ENCODE results near the gene MIF4GD.

Gene MIF4GD

DNA sequence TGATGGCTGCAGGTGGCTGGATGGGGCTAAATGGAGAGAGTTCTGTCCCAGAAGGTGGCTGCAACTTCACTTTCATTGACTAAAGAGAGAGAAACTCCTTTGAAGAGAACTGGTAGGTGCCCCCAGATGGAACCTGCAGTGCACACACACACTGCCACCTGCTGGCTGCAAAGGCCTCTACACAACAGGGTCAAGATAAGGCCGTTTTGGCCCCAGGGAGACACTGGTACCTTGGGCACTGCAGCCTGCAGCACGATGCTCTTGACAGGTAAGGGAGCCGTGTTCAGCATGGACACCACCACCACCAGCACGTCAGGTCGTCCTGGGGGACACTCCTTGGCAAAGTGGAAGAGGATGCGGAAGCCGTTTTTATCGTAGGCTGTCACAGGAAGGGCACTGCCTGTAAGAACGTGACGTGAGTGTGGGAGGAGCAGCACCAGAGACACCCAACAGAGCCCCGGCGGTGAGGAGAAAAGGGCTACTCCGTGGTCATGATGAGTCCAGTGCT lies 32.3 kb downstream of the MIF4GD start:
- DNase-seq (ENCODE audit: insufficient read length, low spot score) (peak; percentile 81), FAIRE-seq (peak; percentile 87)
- no peak for TF ChIP-seq TAF1 (IDR thresholded peaks at IDR 0.05; ENCODE audit: low read depth, low read length)
- TF ChIP-seq POLR2AphosphoS5 (IDR thresholded peaks at IDR 0.05; ENCODE audit: low read depth, low read length), result peak; percentile 29; the same call in 1 of the 2 replicates
- no peak for TF ChIP-seq PAX5 (IDR thresholded peaks at IDR 0.05; ENCODE audit: insufficient read depth, low read length, severe bottlenecking)

DNA sequence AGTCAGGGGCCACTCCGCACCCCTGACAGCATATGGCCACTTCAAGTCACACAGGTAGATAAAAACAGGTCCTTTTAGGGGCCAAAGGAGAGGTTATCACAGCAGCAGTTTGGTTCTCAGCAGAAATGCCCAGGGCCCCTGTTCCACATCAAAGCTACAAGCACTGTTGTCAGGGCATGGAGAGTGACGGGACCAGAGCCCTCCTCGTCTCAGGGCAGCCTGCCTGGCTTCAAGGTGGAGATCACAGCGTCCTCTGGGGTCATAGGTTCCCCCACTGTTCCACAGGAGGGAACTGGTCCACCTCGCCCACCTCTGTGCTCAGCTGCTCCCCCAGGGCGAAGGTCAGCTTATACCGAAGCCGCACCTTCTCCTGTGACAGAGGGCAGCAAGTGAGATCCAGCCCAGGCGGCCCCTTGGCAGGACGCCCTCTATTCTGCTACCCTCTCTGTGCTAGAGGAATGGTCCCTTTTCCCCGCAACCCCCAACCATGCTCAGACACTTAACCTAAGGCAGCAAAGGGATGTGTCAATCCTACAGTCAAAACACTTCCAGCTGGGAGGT lies 32.9 kb downstream of the MIF4GD start:
- TF ChIP-seq POLR2A (IDR thresholded peaks at IDR 0.05; ENCODE audit: low read depth, low read length) (peak; percentile 51; the same call in 1 of the 2 replicates), SPI1 (IDR thresholded peaks at IDR 0.05; ENCODE audit: low read depth, low read length) (no peak), PAX5 (IDR thresholded peaks at IDR 0.05; ENCODE audit: insufficient read depth, low read length, severe bottlenecking) (no peak), POLR2AphosphoS5 (IDR thresholded peaks at IDR 0.05; ENCODE audit: low read depth, low read length) (no peak), TAF1 (IDR thresholded peaks at IDR 0.05; ENCODE audit: low read depth, low read length) (no peak), POU2F2 (IDR thresholded peaks at IDR 0.05; ENCODE audit: low read depth, low read length) (no peak)
- DNase-seq (ENCODE audit: insufficient read length, low spot score) (no peak), FAIRE-seq (no peak)

DNA sequence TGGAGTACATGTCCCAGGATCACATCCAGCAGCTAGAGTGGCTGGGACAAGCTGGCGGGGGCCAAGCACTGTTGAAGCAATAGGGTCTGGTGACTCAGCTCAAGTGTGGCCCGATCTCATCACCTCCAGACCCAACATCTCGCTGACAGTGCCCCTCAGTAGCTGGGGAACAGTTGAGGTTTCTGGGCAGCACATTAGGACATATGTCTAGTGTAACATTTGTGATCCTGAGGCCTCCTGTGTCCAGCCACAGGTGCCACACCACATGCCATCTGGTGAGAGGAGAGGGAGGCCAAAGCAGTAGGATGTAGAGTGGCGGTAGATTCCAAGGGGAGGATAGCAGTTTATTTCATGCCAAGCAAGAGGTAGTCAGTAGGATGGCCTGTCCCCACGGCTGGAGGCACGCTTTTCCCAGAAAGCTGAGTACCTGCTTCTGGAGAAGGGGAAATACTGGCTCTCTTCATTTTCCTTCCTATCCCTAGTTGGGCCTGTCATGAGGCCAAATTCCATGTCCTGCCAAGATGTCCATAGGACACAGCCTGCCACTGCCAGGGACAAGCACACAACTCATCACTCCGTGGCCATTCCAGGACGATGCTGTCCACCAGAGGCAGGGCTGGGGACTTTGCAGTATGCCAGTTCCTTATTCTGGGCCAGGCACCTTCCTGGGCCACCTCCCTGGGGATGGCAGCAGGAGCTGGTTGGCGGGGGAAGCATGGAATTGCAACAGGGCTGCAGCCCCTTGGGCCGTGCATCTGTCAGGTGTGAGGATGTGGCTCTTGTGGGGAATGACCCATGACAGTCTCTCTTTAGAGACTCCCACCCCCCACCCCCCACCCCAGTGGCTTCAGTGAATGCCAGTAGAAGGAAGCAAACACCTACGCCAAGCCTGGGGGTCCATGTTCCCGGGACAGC lies 33.7 kb downstream of the MIF4GD start:
- FAIRE-seq (no peak), DNase-seq (ENCODE audit: insufficient read length, low spot score) (no peak)
- no peak for TF ChIP-seq PAX5 (IDR thresholded peaks at IDR 0.05; ENCODE audit: insufficient read depth, low read length, severe bottlenecking)
- no peak for TF ChIP-seq POLR2A (IDR thresholded peaks at IDR 0.05; ENCODE audit: low read depth, low read length)
- peak; percentile 35; the same call in 1 of the 2 replicates for TF ChIP-seq POLR2AphosphoS5 (IDR thresholded peaks at IDR 0.05; ENCODE audit: low read depth, low read length)
- TF ChIP-seq TAF1 (IDR thresholded peaks at IDR 0.05; ENCODE audit: low read depth, low read length), result no peak
- TF ChIP-seq SPI1 (IDR thresholded peaks at IDR 0.05; ENCODE audit: low read depth, low read length), result peak; percentile 9; the same call in 1 of the 2 replicates
- no peak for TF ChIP-seq POU2F2 (IDR thresholded peaks at IDR 0.05; ENCODE audit: low read depth, low read length)

DNA sequence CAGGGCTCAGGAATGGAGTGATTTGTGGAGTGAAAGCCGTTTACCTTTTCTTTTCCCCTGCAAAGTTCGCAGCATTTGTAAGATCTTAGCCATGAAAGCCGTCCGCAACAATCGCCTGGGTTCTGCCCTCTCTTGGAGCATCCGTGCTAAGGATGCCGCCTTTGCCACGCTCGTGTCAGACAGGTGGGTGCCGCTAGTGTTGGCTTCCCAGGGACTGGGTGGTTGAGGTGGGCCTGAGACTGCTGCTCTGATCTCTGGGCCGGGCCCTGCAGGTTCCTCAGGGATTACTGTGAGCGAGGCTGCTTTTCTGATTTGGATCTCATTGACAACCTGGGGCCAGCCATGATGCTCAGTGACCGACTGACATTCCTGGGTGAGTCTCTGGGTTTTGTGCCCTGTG lies 38.2 kb downstream of the MIF4GD start:
- FAIRE-seq (no peak), DNase-seq (ENCODE audit: insufficient read length, low spot score) (no peak)
- TF ChIP-seq POU2F2 (IDR thresholded peaks at IDR 0.05; ENCODE audit: low read depth, low read length), result no peak
- TF ChIP-seq SPI1 (IDR thresholded peaks at IDR 0.05; ENCODE audit: low read depth, low read length), result no peak
- no peak for TF ChIP-seq POLR2AphosphoS5 (IDR thresholded peaks at IDR 0.05; ENCODE audit: low read depth, low read length)
- no peak for TF ChIP-seq POLR2A (IDR thresholded peaks at IDR 0.05; ENCODE audit: low read depth, low read length)
- TF ChIP-seq PAX5 (IDR thresholded peaks at IDR 0.05; ENCODE audit: insufficient read depth, low read length, severe bottlenecking), result no peak
- no peak for TF ChIP-seq TAF1 (IDR thresholded peaks at IDR 0.05; ENCODE audit: low read depth, low read length)

DNA sequence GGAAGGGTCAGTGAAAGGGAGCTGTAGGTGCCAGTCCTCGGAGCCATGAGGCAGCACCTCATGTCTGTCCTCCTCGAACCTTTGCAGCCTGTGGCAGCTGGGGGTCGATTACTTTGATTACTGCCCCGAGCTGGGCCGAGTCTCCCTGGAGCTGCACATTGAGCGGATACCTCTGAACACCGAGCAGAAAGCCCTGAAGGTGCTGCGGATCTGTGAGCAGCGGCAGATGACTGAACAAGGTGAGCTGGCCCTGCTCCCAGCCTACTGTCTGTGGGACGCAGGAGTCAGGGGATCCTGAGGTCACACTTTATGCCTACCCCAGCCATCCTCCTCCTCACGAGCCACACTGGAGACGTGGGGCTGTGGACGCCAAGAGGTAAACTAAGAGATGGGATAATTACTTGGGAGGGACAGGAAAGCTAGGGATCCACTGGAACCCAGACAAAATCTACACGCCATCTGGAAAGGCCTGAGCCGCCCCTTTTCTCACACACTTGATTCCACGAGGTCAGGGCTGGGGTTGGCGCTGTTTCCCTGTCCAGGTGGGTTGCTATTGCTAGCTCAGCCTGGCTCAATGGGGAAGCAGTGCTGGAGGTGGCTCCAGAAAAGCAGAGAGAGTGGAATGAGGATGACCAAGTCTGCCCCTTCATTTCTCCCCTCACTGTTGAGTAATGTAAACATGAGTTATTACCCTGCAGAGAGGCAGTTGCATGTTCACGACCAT lies 39.1 kb downstream of the MIF4GD start:
- TF ChIP-seq POLR2AphosphoS5 (IDR thresholded peaks at IDR 0.05; ENCODE audit: low read depth, low read length), result no peak
- TF ChIP-seq PAX5 (IDR thresholded peaks at IDR 0.05; ENCODE audit: insufficient read depth, low read length, severe bottlenecking), result no peak
- no peak for DNase-seq (ENCODE audit: insufficient read length, low spot score)
- no peak for FAIRE-seq

DNA sequence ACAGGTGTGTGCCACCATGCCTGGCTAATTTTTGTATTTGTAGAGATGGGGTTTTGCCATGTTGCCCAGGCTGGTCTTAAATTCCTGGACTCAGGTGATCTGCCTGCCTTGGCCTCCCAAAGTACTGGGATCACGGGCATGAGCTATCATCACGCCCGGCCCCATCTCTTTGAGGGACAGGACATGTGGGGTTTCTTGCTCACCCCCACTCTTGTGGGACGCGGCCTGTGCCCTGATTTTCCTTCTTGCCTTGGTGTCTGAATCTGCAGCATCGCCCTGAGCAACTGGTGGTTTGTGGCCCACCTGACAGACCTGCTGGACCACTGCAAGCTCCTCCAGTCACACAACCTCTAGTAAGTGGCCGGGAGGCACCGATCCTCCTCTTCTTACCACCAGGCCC lies 40.0 kb downstream of the MIF4GD start:
- DNase-seq (ENCODE audit: insufficient read length, low spot score) (no peak), FAIRE-seq (no peak)
- TF ChIP-seq POLR2A (IDR thresholded peaks at IDR 0.05; ENCODE audit: low read depth, low read length) (no peak), SPI1 (IDR thresholded peaks at IDR 0.05; ENCODE audit: low read depth, low read length) (no peak), POU2F2 (IDR thresholded peaks at IDR 0.05; ENCODE audit: low read depth, low read length) (no peak), POLR2AphosphoS5 (IDR thresholded peaks at IDR 0.05; ENCODE audit: low read depth, low read length) (no peak), PAX5 (IDR thresholded peaks at IDR 0.05; ENCODE audit: insufficient read depth, low read length, severe bottlenecking) (no peak), TAF1 (IDR thresholded peaks at IDR 0.05; ENCODE audit: low read depth, low read length) (no peak)

DNA sequence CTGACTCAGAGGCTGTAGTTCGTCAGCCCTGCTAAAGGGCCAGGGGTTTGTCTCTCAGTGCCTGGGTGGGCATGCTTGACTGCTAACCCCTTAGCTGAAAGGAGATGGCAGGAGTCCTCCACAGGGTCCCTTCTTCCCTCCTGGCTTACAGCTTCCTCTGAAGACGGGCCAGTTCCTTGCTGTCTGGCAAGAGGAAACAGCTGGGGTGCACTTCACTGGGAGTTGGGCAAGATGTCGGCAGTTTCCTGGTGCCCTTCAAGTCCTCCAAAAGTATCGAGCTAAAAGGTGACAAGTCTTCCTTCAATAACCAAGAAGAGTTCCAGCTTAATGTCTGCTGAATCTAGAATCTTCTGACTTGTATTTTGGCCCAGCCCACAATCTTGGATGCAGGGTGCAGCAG lies 42.2 kb downstream of the MIF4GD start:
- TF ChIP-seq POLR2A (IDR thresholded peaks at IDR 0.05; ENCODE audit: low read depth, low read length) (no peak), POU2F2 (IDR thresholded peaks at IDR 0.05; ENCODE audit: low read depth, low read length) (no peak), POLR2AphosphoS5 (IDR thresholded peaks at IDR 0.05; ENCODE audit: low read depth, low read length) (no peak), PAX5 (IDR thresholded peaks at IDR 0.05; ENCODE audit: insufficient read depth, low read length, severe bottlenecking) (no peak), SPI1 (IDR thresholded peaks at IDR 0.05; ENCODE audit: low read depth, low read length) (no peak), TAF1 (IDR thresholded peaks at IDR 0.05; ENCODE audit: low read depth, low read length) (no peak)
- DNase-seq (ENCODE audit: insufficient read length, low spot score) (no peak), FAIRE-seq (no peak)

DNA sequence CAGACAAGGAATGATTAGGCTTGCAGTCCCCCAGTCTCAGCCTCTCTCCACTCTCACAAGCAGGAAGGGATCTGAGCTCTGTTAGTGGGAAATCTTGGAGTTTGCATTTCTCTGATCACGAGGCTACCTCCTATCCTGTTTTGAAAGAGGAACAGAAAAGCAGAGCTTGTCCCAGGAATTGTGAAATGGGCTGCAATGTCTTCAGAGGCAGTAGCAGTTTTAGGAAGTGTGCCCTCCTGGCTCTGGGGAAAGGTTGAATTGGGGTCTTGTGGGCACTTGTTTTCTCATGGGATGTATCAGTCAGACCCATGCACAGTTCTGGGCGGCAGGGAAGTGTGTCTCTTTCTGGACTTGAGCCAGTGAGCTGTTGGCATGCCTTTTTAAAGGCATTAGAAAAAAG lies 42.7 kb downstream of the MIF4GD start:
- no peak for FAIRE-seq

DNA sequence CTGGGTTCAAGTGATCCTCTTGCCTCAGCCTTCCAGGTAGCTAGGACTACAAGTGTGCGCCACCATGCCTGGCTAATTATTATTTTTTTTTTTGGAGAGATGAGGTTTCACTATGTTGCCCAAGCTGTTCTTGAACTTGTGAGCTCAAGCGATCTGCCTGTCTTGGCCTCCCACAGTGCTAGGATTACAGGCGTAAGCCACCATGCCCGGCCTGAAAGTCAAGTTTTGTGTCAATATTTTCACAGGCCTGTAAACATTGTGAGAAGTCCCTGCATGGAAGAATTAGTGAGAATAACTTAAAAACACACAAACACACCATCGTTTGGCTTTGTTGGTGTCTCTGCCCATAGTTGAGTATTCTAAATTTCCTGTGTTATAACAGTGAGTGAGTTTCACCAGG lies 43.3 kb downstream of the MIF4GD start:
- no peak for DNase-seq (ENCODE audit: insufficient read length, low spot score)
- no peak for TF ChIP-seq SPI1 (IDR thresholded peaks at IDR 0.05; ENCODE audit: low read depth, low read length)
- no peak for TF ChIP-seq POU2F2 (IDR thresholded peaks at IDR 0.05; ENCODE audit: low read depth, low read length)
- TF ChIP-seq TAF1 (IDR thresholded peaks at IDR 0.05; ENCODE audit: low read depth, low read length), result no peak
- no peak for TF ChIP-seq POLR2A (IDR thresholded peaks at IDR 0.05; ENCODE audit: low read depth, low read length)
- no peak for TF ChIP-seq PAX5 (IDR thresholded peaks at IDR 0.05; ENCODE audit: insufficient read depth, low read length, severe bottlenecking)
- no peak for TF ChIP-seq POLR2AphosphoS5 (IDR thresholded peaks at IDR 0.05; ENCODE audit: low read depth, low read length)

More for the DNA sequence above, 42.7 kb downstream of the MIF4GD start:
- no peak for TF ChIP-seq POLR2AphosphoS5 (IDR thresholded peaks at IDR 0.05; ENCODE audit: low read depth, low read length)
- no peak for TF ChIP-seq POLR2A (IDR thresholded peaks at IDR 0.05; ENCODE audit: low read depth, low read length)
- no peak for TF ChIP-seq TAF1 (IDR thresholded peaks at IDR 0.05; ENCODE audit: low read depth, low read length)
- no peak for TF ChIP-seq SPI1 (IDR thresholded peaks at IDR 0.05; ENCODE audit: low read depth, low read length)
- TF ChIP-seq POU2F2 (IDR thresholded peaks at IDR 0.05; ENCODE audit: low read depth, low read length), result no peak
- TF ChIP-seq PAX5 (IDR thresholded peaks at IDR 0.05; ENCODE audit: insufficient read depth, low read length, severe bottlenecking), result no peak
- DNase-seq (ENCODE audit: insufficient read length, low spot score), result no peak

More for the DNA sequence above, 43.3 kb downstream of the MIF4GD start:
- no peak for FAIRE-seq
